ENCODE measurements around the gene FAM43B. TPM values are rescaled to one million over a fixed set of nuclear protein-coding genes. Genes with fewer than 3 reads are reported as not detected.

Gene FAM43B
- polyA plus RNA-seq, 3 donors: not detected

DNA sequence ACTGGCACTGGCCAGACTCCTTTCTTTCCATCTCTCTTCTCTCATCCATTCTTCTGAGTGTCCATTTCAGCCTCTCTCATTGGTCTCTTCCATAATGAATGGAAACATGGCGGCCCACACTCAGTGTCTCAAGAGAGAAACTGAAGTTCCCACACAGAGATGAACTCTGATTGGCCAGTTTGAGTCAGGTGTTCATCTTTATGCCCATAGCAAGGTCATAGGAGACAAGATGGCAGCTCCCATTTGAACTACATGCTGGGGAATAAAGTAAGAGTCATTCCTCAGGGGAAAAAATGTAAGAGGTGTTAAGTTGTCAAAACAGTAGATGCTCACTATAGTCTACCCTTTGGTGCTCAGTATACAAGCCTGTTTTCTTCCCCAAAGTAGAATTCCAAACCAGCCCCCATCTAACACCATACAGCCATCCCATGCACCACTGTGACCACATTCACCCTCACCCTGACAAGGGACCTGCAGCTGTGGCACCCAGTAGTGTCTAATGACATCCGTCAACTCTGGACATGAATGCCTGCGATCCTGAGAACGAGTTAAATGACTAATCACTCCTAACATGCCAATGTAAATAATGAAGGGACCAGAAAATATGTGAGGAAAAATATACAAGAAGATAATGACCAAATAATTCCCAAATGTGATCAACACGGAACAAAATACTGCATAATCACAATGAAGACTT is 48.9 kb downstream of the FAM43B start:
- Histone ChIP-seq H3K36me3 (replicated peaks in 1 of 2; ENCODE audit: control insufficient read depth in 1 of 2, insufficient read depth in 2 of 2, low read length in 2 of 2) (peaks cover 3 to 34% of the 10 kb centered on the region in 2 donors), H3K79me2 (ENCODE audit: insufficient read depth, low read length) (peaks cover 72% of the 10 kb centered on the region), H3K4me2 (replicated peaks; ENCODE audit: extremely low read depth, low read length, poor library complexity, severe bottlenecking) (no peak overlapping the region), H3K4me1 (ENCODE audit: control insufficient read depth in 1 of 2, insufficient read depth in 2 of 2, low read length in 2 of 2) (peaks cover 67 to 86% of the 10 kb centered on the region in 2 donors), H3K9ac (ENCODE audit: insufficient read depth, low read length, poor library complexity, severe bottlenecking) (no peak overlapping the region), H4K20me1 (ENCODE audit: insufficient read depth, low read length) (peaks cover 24% of the 10 kb centered on the region), H3K9me3 (replicated peaks in 1 of 2; ENCODE audit: control insufficient read depth in 1 of 2, insufficient read depth in 1 of 2, low read length in 2 of 2) (peaks cover 0 to 3% of the 10 kb centered on the region in 2 donors), H3K4me3 (replicated peaks in 1 of 3; ENCODE audit: low read depth in 2 of 3, low read length in 3 of 3) (no peak overlapping the region), H3K27me3 (ENCODE audit: control insufficient read depth in 2 of 2, insufficient read depth in 2 of 2, low read length in 2 of 2) (no peaks in the 10 kb centered on the region), H2AFZ (ENCODE audit: insufficient read depth, low read depth, low read length, poor library complexity, severe bottlenecking) (no peak overlapping the region), H3K27ac (ENCODE audit: low read depth in 1 of 2, low read length in 2 of 2) (peak overlapping the region in 1 of 2 donors; percentile 41)
- H3K27ac Mint-ChIP-seq: peak overlapping the region; percentile 3 to 73 (median 33)
- WGBS (ENCODE audit: insufficient coverage): no CpG with 5 or more reads among the region's 5 CpGs
- TF ChIP-seq, protein P1, sequence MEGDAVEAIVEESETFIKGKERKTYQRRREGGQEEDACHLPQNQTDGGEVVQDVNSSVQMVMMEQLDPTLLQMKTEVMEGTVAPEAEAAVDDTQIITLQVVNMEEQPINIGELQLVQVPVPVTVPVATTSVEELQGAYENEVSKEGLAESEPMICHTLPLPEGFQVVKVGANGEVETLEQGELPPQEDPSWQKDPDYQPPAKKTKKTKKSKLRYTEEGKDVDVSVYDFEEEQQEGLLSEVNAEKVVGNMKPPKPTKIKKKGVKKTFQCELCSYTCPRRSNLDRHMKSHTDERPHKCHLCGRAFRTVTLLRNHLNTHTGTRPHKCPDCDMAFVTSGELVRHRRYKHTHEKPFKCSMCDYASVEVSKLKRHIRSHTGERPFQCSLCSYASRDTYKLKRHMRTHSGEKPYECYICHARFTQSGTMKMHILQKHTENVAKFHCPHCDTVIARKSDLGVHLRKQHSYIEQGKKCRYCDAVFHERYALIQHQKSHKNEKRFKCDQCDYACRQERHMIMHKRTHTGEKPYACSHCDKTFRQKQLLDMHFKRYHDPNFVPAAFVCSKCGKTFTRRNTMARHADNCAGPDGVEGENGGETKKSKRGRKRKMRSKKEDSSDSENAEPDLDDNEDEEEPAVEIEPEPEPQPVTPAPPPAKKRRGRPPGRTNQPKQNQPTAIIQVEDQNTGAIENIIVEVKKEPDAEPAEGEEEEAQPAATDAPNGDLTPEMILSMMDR (IDR thresholded peaks at IDR 0.05): no peak
- H3K36me3 Mint-ChIP-seq: peaks cover 42 to 61% of the 10 kb centered on the region in 2 donors
- no peak for DNase-seq
- intact Hi-C loops (cut with micrococcal nuclease): no loop called here
- H3K4me3 Mint-ChIP-seq: no peak overlapping the region
- peaks cover 0 to 5% (median 0%) of the 10 kb centered on the region in 7 donors for H3K9me3 Mint-ChIP-seq
- H3K27me3 Mint-ChIP-seq (ENCODE audit: low read depth in 3 of 3): no peaks in the 10 kb centered on the region
- H3K4me1 Mint-ChIP-seq: peaks cover 80% of the 10 kb centered on the region

DNA sequence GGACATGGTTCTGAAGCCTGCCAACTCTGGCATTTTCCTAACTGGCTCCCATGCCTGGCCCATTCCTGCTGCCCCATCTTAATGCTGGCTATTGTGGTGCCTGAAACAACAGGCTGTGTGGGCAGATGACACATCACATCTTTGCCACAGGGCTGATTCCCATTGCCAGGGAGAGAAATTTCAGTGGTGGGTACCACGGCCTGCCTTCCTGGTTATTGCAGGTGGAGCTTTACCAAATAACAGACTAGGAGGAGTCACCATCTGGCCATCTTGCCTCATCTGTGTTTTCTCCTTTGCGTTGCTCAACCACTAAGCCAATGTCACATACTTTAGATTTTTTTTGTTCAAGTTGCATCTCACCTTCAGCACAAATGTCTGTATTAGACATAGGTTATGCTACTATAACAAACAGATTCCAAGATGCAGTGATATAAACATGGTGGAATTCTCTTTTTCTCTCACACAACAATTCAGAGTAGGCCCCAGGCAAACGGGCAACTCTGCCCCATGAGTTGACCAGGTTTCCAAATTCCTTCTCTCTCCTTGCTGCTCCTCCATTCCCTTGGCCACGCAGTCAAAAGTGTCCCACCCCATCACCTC is 50.6 kb downstream of the FAM43B start:
- TF ChIP-seq, protein P1 (IDR thresholded peaks at IDR 0.05): no peak
- peak; percentile 25 to 66 (median 53) for DNase-seq
- intact Hi-C loops (cut with micrococcal nuclease): no loop called here
- Mint-ChIP-seq H3K4me1 (peaks cover 68% of the 10 kb centered on the region), H3K9me3 (peaks cover 0 to 5% (median 0%) of the 10 kb centered on the region in 7 donors), H3K27me3 (ENCODE audit: low read depth in 3 of 3) (no peaks in the 10 kb centered on the region), H3K4me3 (no peak overlapping the region), H3K36me3 (peaks cover 53 to 77% of the 10 kb centered on the region in 2 donors), H3K27ac (peak overlapping the region; percentile 83 to 96 (median 92))
- Histone ChIP-seq H3K9me3 (replicated peaks in 1 of 2; ENCODE audit: control insufficient read depth in 1 of 2, insufficient read depth in 1 of 2, low read length in 2 of 2) (peaks cover 0 to 3% of the 10 kb centered on the region in 2 donors), H3K4me3 (replicated peaks in 1 of 3; ENCODE audit: low read depth in 2 of 3, low read length in 3 of 3) (no peak overlapping the region), H3K79me2 (ENCODE audit: insufficient read depth, low read length) (peaks cover 75% of the 10 kb centered on the region), H3K36me3 (replicated peaks in 1 of 2; ENCODE audit: control insufficient read depth in 1 of 2, insufficient read depth in 2 of 2, low read length in 2 of 2) (peaks cover 20 to 51% of the 10 kb centered on the region in 2 donors), H3K9ac (ENCODE audit: insufficient read depth, low read length, poor library complexity, severe bottlenecking) (no peak overlapping the region), H4K20me1 (ENCODE audit: insufficient read depth, low read length) (peaks cover 29% of the 10 kb centered on the region), H2AFZ (ENCODE audit: insufficient read depth, low read depth, low read length, poor library complexity, severe bottlenecking) (no peak overlapping the region), H3K27me3 (ENCODE audit: control insufficient read depth in 2 of 2, insufficient read depth in 2 of 2, low read length in 2 of 2) (no peaks in the 10 kb centered on the region), H3K27ac (ENCODE audit: low read depth in 1 of 2, low read length in 2 of 2) (peak overlapping the region; percentile 68 to 85), H3K4me2 (replicated peaks; ENCODE audit: extremely low read depth, low read length, poor library complexity, severe bottlenecking) (no peak overlapping the region), H3K4me1 (ENCODE audit: control insufficient read depth in 1 of 2, insufficient read depth in 2 of 2, low read length in 2 of 2) (peaks cover 50 to 69% of the 10 kb centered on the region in 2 donors)
- 30% methylated on average over 2 of the region's 4 CpGs for WGBS (ENCODE audit: insufficient coverage)
